GM12878 (cell line): ENCODE data around the gene PDE11A. TPM values are rescaled to one million over a fixed set of nuclear protein-coding genes. Genes with fewer than 3 reads are reported as not detected.

Source experiments
- ATAC-seq: fragments of 200-7000 bp; cut with Tn5 transposase; 3 replicates; pipeline ENCODE4 v1.9.1; 2020; ENCODE audit warnings: mild to moderate bottlenecking, moderate library complexity
- BruUV-seq: library from RNA; stranded (reverse); fragments of 400-500 nt; replicated peaks from 2 replicates; lab custom pipeline; 2021; lab: Mats Ljungman, UMichigan
- CTCF ChIA-PET: fragments of 300-600 bp; sonication (Branson Sonifier 250); formaldehyde crosslinking; extraction: SDS; loops from one replicate; lab custom pipeline; 2021; ENCODE audit warnings: inconsistent platforms; lab: Yijun Ruan, JAX
- POLR2A ChIA-PET: fragments of 350-600 bp; formaldehyde crosslinking; extraction: SDS; loops from one replicate; lab custom pipeline; 2021; ENCODE audit warnings: inconsistent platforms; lab: Charles Lee
- RAD21 ChIA-PET: fragments of 300-600 bp; sonication (Branson Sonifier 250); formaldehyde crosslinking; loops from one replicate; lab custom pipeline; 2023; ENCODE audit warnings: antibody characterized with exemption; ENCODE audit not compliant: unreplicated experiment; lab: Charles Lee
- SMC1A ChIA-PET: fragments of 300-600 bp; sonication (Branson Sonifier 250); formaldehyde crosslinking; loops from one replicate; lab custom pipeline; 2023; ENCODE audit not compliant: unreplicated experiment, uncharacterized antibody; lab: Charles Lee
- DNase-seq: peaks from one replicate; pipeline ENCODE4 v3.0.0-alpha.2; 2011; ENCODE audit warnings: low read depth, low spot score
- FAIRE-seq: peaks from 3 replicates; lab custom pipeline; 2011; peaks lifted over from hg19 to GRCh38; lab: Jason Lieb, UNC
- H2AFZ ChIP-seq: 2 replicates; pipeline ENCODE4 v1.6.0; 2011; ENCODE audit warnings: low read depth, low read length, control low read depth; ENCODE audit not compliant: control insufficient read depth
- H3K27ac ChIP-seq: 2 replicates; pipeline ENCODE4 v1.5.1; 2011; ENCODE audit warnings: control low read depth; ENCODE audit not compliant: control insufficient read depth, insufficient read depth
- H3K27me3 ChIP-seq, 2 experiments: replicated peaks in 1 of 2; 2 replicates each; pipeline versions ENCODE4 v1.6.0 to v1.6.1; 2011; ENCODE audit warnings: low read length in 1 of 2; ENCODE audit not compliant: control insufficient read depth in 2 of 2, insufficient read depth in 2 of 2
- H3K36me3 ChIP-seq, 2 experiments: 2 replicates each; pipeline ENCODE4 v1.5.1; 2011; ENCODE audit warnings: low read length in 1 of 2; ENCODE audit not compliant: control insufficient read depth in 2 of 2, insufficient read depth in 2 of 2
- H3K4me1 ChIP-seq: 2 replicates; pipeline ENCODE4 v1.6.1; 2011; ENCODE audit warnings: mild to moderate bottlenecking, low read length, moderate library complexity, mixed read lengths; ENCODE audit not compliant: control insufficient read depth, insufficient read depth
- H3K4me2 ChIP-seq: 2 replicates; pipeline ENCODE4 v1.6.0; 2011; ENCODE audit warnings: control low read depth; ENCODE audit not compliant: control insufficient read depth, insufficient read depth
- H3K4me3 ChIP-seq: fragments of 200-600 bp; sonication (generic); 2 replicates; pipeline ENCODE4 v1.5.1; 2016
- H3K79me2 ChIP-seq: 2 replicates; pipeline ENCODE4 v1.6.0; 2011; ENCODE audit warnings: low read length; ENCODE audit not compliant: control insufficient read depth, insufficient read depth
- H3K9ac ChIP-seq: 2 replicates; pipeline ENCODE4 v1.8.0; 2011; ENCODE audit warnings: low read length, control low read depth, mixed read lengths; ENCODE audit not compliant: control insufficient read depth, insufficient read depth
- H3K9me3 ChIP-seq: replicated peaks from 3 replicates; pipeline ENCODE4 v1.5.1; 2011; ENCODE audit warnings: mild to moderate bottlenecking, low read length; ENCODE audit not compliant: control insufficient read depth, insufficient read depth
- H4K20me1 ChIP-seq: 2 replicates; pipeline ENCODE4 v1.6.0; 2011; ENCODE audit not compliant: control insufficient read depth, insufficient read depth
- ATF3 ChIP-seq: IDR thresholded peaks from 2 replicates; pipeline ENCODE4 v1.6.1; 2011; ENCODE audit warnings: low read depth, mild to moderate bottlenecking, low read length, moderate library complexity, borderline replicate concordance; ENCODE audit errors: extremely low read depth
- CREB1 ChIP-seq: IDR thresholded peaks from 2 replicates; pipeline ENCODE4 v1.6.1; 2012; ENCODE audit warnings: low read depth, mild to moderate bottlenecking, inconsistent platforms
- EZH2 ChIP-seq: IDR thresholded peaks from 2 replicates; pipeline ENCODE4 v1.6.1; 2012; ENCODE audit warnings: low read depth, mild to moderate bottlenecking, control low read depth, inconsistent platforms, low read length, borderline replicate concordance; ENCODE audit not compliant: control insufficient read depth
- JUNB ChIP-seq: IDR thresholded peaks from 2 replicates; pipeline ENCODE4 v1.6.1; 2016; ENCODE audit warnings: antibody characterized with exemption, mild to moderate bottlenecking
- KDM1A ChIP-seq: fragments of 200-600 bp; sonication (generic); IDR thresholded peaks from 2 replicates; pipeline ENCODE4 v1.6.1; 2016; ENCODE audit warnings: borderline replicate concordance
- NBN ChIP-seq: fragments of 450-650 bp; IDR thresholded peaks from 2 replicates; pipeline ENCODE4 v1.6.1; 2016
- RUNX3 ChIP-seq: IDR thresholded peaks from 2 replicates; pipeline ENCODE4 v1.6.1; 2012; ENCODE audit warnings: low read length, inconsistent platforms
- TCF12 ChIP-seq: IDR thresholded peaks from 2 replicates; pipeline ENCODE4 v1.6.1; 2011; ENCODE audit warnings: low read depth, mild to moderate bottlenecking, low read length
- ZNF687 ChIP-seq: fragments of 450-650 bp; IDR thresholded peaks from 2 replicates; pipeline ENCODE4 v1.6.1; 2017; ENCODE audit warnings: mild to moderate bottlenecking, moderate library complexity
- in situ Hi-C: fragments of 300-500 bp; cut with MboI; formaldehyde crosslinking; loops from 9 replicates; pipeline ENCODE4 v1.14.3; 2018; ENCODE audit warnings: mixed read lengths
- intact Hi-C: fragments of 100-400 bp; cut with micrococcal nuclease; formaldehyde crosslinking; loops from one replicate; pipeline ENCODE4 v1.14.2; 2022; ENCODE audit not compliant: unreplicated experiment
- polyA plus RNA-seq, 11 experiments: library from polyadenylated mRNA; depleted of rRNA in 4 of 11; unstranded in 6 of 11; stranded (reverse) in 5 of 11; fragments of >200 nt; fragmentation: Nextera tagmentation in 4 of 11; fragmentation: Illumina TruSeq in 1 of 11; extraction: Ambion mirVana in 4 of 11; extraction: Trizol in 1 of 11; gene quantifications; 1 replicate in 1 of 11; 2 replicates in 10 of 11; pipeline versions ENCODE4 v1.2.1 to v1.2.3, GENCODE V29; 2011 to 2016; ENCODE audit warnings: inconsistent platforms in 2 of 11, missing spikeins in 2 of 11, low read depth in 1 of 11
- total RNA-seq, 4 experiments: library from RNA; depleted of rRNA in 3 of 4; stranded (reverse); fragments of >200 nt in 3 of 4; fragmentation: Illumina TruSeq in 1 of 4; extraction: Trizol in 1 of 4; gene quantifications; 2 replicates each; pipeline versions ENCODE4 v1.2.1 to v1.2.3, GENCODE V29; 2013 to 2021
- TF ChIP-seq, protein P1 (sequence below): IDR thresholded peaks from 2 replicates; pipeline ENCODE4 v1.6.1; 2012; ENCODE audit warnings: low read depth, low read length, improper control_type of control experiment
- TF ChIP-seq, protein P2 (sequence below): IDR thresholded peaks from 2 replicates; pipeline ENCODE4 v1.6.1; 2012; ENCODE audit warnings: improper control_type of control experiment, low read depth, low read length; ENCODE audit not compliant: insufficient replicate concordance

PDE11A gene
- total and polyA plus RNA-seq, 10 of the 15 experiments (the other 5 are each of a cell fraction or from before 2014, with no cell fraction given) = 0.01 to 0.17 (median 0.06) TPM; not detected in 5

DNA sequence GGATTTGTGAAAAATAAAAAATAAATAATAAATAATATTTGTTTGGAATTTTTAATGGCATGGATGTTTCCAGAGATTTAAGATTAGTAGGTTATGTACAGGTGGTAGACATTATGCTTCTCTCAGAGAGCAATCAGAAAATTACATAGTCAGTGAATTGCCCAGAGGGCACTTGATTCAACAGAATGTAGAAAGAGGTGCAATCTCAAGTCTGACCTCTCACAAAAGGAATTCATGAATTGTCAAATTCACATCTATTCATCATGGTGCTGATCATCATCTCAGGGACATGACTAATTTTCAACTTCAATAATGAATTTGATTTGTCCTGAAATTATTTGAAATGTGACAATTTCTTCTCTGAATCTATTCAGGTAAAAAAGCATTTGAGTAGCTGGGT is 172.5 kb downstream of the PDE11A start:
- Histone ChIP-seq H3K4me3 (no peak overlapping the region), H3K27me3 (no peaks in the 10 kb centered on the region), H3K36me3 (no peaks in the 10 kb centered on the region), H3K4me1 (no peaks in the 10 kb centered on the region), H4K20me1 (no peaks in the 10 kb centered on the region), H3K27ac (no peak overlapping the region), H3K9ac (no peak overlapping the region), H2AFZ (no peak overlapping the region), H3K79me2 (no peaks in the 10 kb centered on the region), H3K9me3 (no peaks in the 10 kb centered on the region), H3K4me2 (no peak overlapping the region)
- ATAC-seq (no peak), DNase-seq (no peak), FAIRE-seq (no peak)
- BruUV-seq = no TSS peak
- ChIA-PET SMC1A (no interaction called here), POLR2A (no interaction called here), RAD21 (no interaction called here), CTCF (interaction anchor here (4.2 kb wide), 1 partner anchor 8 kb away, joined by 19 read pairs; no protein-coding TSS in a partner anchor)
- in situ Hi-C loops = no loop called here
- intact Hi-C loops = no loop called here
- TF ChIP-seq KDM1A (no peak), ATF3 (no peak), RUNX3 (no peak), JUNB (no peak), ZNF687 (no peak), EZH2 (no peak), NBN (no peak), TCF12 (no peak), CREB1 (no peak)
- TF ChIP-seq, protein P1, sequence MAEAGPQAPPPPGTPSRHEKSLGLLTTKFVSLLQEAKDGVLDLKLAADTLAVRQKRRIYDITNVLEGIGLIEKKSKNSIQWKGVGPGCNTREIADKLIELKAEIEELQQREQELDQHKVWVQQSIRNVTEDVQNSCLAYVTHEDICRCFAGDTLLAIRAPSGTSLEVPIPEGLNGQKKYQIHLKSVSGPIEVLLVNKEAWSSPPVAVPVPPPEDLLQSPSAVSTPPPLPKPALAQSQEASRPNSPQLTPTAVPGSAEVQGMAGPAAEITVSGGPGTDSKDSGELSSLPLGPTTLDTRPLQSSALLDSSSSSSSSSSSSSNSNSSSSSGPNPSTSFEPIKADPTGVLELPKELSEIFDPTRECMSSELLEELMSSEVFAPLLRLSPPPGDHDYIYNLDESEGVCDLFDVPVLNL = no peak
- TF ChIP-seq, protein P2, sequence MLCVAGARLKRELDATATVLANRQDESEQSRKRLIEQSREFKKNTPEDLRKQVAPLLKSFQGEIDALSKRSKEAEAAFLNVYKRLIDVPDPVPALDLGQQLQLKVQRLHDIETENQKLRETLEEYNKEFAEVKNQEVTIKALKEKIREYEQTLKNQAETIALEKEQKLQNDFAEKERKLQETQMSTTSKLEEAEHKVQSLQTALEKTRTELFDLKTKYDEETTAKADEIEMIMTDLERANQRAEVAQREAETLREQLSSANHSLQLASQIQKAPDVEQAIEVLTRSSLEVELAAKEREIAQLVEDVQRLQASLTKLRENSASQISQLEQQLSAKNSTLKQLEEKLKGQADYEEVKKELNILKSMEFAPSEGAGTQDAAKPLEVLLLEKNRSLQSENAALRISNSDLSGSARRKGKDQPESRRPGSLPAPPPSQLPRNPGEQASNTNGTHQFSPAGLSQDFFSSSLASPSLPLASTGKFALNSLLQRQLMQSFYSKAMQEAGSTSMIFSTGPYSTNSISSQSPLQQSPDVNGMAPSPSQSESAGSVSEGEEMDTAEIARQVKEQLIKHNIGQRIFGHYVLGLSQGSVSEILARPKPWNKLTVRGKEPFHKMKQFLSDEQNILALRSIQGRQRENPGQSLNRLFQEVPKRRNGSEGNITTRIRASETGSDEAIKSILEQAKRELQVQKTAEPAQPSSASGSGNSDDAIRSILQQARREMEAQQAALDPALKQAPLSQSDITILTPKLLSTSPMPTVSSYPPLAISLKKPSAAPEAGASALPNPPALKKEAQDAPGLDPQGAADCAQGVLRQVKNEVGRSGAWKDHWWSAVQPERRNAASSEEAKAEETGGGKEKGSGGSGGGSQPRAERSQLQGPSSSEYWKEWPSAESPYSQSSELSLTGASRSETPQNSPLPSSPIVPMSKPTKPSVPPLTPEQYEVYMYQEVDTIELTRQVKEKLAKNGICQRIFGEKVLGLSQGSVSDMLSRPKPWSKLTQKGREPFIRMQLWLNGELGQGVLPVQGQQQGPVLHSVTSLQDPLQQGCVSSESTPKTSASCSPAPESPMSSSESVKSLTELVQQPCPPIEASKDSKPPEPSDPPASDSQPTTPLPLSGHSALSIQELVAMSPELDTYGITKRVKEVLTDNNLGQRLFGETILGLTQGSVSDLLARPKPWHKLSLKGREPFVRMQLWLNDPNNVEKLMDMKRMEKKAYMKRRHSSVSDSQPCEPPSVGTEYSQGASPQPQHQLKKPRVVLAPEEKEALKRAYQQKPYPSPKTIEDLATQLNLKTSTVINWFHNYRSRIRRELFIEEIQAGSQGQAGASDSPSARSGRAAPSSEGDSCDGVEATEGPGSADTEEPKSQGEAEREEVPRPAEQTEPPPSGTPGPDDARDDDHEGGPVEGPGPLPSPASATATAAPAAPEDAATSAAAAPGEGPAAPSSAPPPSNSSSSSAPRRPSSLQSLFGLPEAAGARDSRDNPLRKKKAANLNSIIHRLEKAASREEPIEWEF = no peak
